ENCODE results near the gene NBEA.
"Not testable (repeated sequence)": the region's sequence is repeated elsewhere in the genome, so short reads cannot be mapped to it uniquely, and the experiment has no call there.

The NBEA gene

GRCh38 chr13:35058585-35058984 is 116.5 kb downstream of the NBEA start:
- not testable (repeated sequence) for DNase-seq (ENCODE audit: low read depth)

- no peak for DNase-seq (ENCODE audit: low read depth)
These were observed 144.6 kb downstream of the NBEA start for GRCh38 chr13:35086667-35087066.

GRCh38 chr13:35092251-35092650 is 150.2 kb downstream of the NBEA start:
- DNase-seq (ENCODE audit: low read depth) = no peak

- DNase-seq (ENCODE audit: low read depth) = no peak
These were observed 150.7 kb downstream of the NBEA start for GRCh38 chr13:35092751-35093150.

GRCh38 chr13:35093356-35093755 is 151.3 kb downstream of the NBEA start:
- no peak for DNase-seq (ENCODE audit: low read depth)

- DNase-seq (ENCODE audit: low read depth) = not testable (repeated sequence)
These were observed 164.7 kb downstream of the NBEA start for GRCh38 chr13:35106771-35107170.

- no peak for DNase-seq (ENCODE audit: low read depth)
These were observed 165.5 kb downstream of the NBEA start for GRCh38 chr13:35107535-35107934.

GRCh38 chr13:35113612-35114011 is 171.5 kb downstream of the NBEA start:
- not testable (repeated sequence) for DNase-seq (ENCODE audit: low read depth)

- no peak for DNase-seq (ENCODE audit: low read depth)
These were observed 185.4 kb downstream of the NBEA start for GRCh38 chr13:35127466-35127865.

- no peak for DNase-seq (ENCODE audit: low read depth)
These were observed 187.4 kb downstream of the NBEA start for GRCh38 chr13:35129500-35129899.

- no peak for DNase-seq (ENCODE audit: low read depth)
These were observed 189.4 kb downstream of the NBEA start for GRCh38 chr13:35131471-35131870.

GRCh38 chr13:35136585-35136984 is 194.5 kb downstream of the NBEA start:
- no peak for DNase-seq (ENCODE audit: low read depth)

GRCh38 chr13:35139591-35139990 is 197.5 kb downstream of the NBEA start:
- no peak for DNase-seq (ENCODE audit: low read depth)

- no peak for DNase-seq (ENCODE audit: low read depth)
These were observed 198.3 kb downstream of the NBEA start for GRCh38 chr13:35140321-35140720.

- DNase-seq (ENCODE audit: low read depth) = no peak
These were observed 198.8 kb downstream of the NBEA start for GRCh38 chr13:35140831-35141230.

GRCh38 chr13:35143123-35143522 is 201.1 kb downstream of the NBEA start:
- DNase-seq (ENCODE audit: low read depth) = no peak

- DNase-seq (ENCODE audit: low read depth) = no peak
These were observed 202.3 kb downstream of the NBEA start for GRCh38 chr13:35144166-35144890.

- no peak for DNase-seq (ENCODE audit: low read depth)
These were observed 204.6 kb downstream of the NBEA start for GRCh38 chr13:35146686-35147085.

GRCh38 chr13:35157143-35157755 is 215.2 kb downstream of the NBEA start:
- DNase-seq (ENCODE audit: low read depth) = no peak

- no peak for DNase-seq (ENCODE audit: low read depth)
These were observed 217.0 kb downstream of the NBEA start for GRCh38 chr13:35159041-35159440.

- no peak for DNase-seq (ENCODE audit: low read depth)
These were observed 218.8 kb downstream of the NBEA start for GRCh38 chr13:35160896-35161295.

- no peak for DNase-seq (ENCODE audit: low read depth)
These were observed 220.3 kb downstream of the NBEA start for GRCh38 chr13:35162420-35162819.

- no peak for DNase-seq (ENCODE audit: low read depth)
These were observed 221.6 kb downstream of the NBEA start for GRCh38 chr13:35163674-35164073.

Data from stimulated activated CD8-positive, alpha-beta memory T cell treated with anti-CD3 and anti-CD28 coated beads, Interleukin-15, amount 100 ng/mL, for 24 hours (primary cell).